GM18951 (cell line): ENCODE results near the gene EXD3.

Source experiments
- POLR2A ChIP-seq: IDR thresholded peaks from 4 replicates; pipeline ENCODE4 v1.6.1; 2011; ENCODE audit warnings: mild to moderate bottlenecking; ENCODE audit not compliant: insufficient read length, insufficient read depth; ENCODE audit errors: extremely low read depth
- in situ Hi-C: fragments of 300-500 bp; cut with MboI; formaldehyde crosslinking; loops from one replicate; pipeline ENCODE4 v1.12.0; 2022; ENCODE audit warnings: low sequenced_read_pairs, mixed read lengths, inconsistent platforms; ENCODE audit not compliant: unreplicated experiment

The EXD3 gene

GRCh38 chr9:137428841-137429545 is 6.0 kb upstream of the EXD3 start:
- TF ChIP-seq POLR2A = no peak
- in situ Hi-C loops = no loop called here

DNA sequence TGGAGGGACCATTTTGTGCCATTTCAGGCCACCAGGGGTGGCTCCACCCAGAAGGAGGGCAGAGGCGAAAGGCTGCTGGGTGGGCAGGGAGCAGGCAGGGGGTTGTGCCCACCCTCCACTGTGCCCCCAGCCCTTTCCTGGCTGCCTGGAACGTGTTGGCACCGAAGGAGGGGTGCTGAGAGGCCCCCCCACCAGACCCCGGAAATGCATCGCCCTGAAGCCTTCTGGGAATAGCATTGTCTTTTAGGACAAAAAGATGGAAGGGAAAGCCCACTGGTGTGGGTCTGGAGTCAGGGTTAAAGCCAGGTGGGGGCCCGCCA is 5.3 kb upstream of the EXD3 start:
- no peak for TF ChIP-seq POLR2A
- in situ Hi-C loops = no loop called here

DNA sequence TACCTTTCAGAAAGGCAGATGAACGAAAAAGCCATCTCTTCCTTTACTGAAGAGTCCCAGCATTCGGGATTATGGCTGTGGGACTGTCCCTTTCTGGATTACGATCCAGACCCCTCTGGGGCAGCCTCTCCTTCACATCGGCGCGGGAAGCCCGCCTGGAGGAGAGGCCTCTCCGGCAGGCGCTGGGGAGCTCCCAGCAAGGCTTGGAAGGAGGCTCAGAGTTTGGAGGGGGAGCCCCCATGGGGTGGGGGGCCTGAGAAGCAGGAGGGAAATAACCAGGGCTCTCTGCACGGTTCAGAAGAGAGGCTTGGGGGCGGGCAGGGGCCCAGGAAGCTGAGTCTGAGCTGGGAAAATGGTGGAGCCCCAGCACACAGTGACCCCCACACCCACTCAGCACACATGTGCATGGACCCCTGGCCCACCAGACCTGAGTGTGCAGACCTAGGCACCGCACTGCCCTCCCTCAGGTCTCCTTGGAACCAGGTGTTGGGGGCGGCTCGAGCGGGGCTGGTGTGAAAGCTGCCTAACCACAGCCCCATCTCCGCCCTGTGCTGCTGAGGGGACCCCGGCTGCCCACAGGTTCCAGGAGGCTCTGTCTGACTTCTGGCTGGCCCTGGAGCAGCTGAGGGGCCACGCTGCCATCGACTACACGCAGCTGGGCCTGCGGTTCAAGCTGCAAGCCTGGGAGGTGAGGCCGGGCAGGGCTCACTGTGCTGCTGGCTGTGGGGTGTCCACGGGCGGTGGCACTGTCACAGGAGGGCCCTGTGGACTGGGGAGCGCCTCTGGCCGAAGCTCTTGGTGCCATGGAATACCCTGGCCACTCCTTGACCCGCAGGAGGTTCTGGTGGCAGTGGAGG is 4.7 kb upstream of the EXD3 start:
- in situ Hi-C loops = no loop called here

GRCh38 chr9:137426018-137426681 is 3.2 kb upstream of the EXD3 start:
- TF ChIP-seq POLR2A = no peak
- in situ Hi-C loops = no loop called here

More for the DNA sequence above, 4.7 kb upstream of the EXD3 start:
- TF ChIP-seq POLR2A = no peak

DNA sequence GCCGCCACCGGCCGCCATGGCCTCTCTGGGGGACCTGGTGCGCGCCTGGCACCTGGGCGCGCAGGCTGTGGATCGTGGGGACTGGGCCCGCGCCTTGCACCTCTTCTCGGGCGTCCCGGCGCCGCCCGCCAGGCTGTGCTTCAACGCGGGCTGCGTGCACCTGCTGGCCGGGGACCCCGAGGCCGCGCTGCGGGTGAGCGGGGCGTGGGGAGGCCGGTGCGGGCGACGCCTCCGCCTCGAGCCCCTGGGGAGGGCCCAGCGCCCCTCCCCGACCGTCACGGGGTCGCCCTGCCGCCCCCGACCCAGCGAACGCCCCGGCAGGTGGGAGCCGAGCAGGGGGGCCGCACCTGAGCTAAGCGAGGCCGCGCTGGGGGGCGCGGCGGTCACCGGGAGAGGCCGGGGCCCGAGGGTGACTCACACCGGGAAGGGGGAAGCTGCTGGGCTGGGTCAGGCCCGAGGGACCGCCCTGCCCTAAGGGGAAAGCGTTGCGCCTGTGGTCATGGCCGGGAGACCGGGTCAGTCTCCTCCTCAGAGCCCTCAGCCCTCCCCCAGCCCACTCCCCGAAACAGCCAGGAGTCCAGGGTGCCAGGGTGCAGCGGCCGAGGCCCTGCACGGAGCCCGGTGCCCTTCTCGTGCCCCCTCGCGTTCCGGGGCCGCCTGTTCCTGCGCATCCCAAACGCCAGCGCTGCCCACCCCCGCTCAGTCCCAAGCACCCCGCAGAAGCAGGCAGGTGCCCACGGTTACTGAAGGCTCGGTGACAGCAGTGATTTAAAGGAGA is 741 bp upstream of the EXD3 start:
- TF ChIP-seq POLR2A = no peak
- in situ Hi-C loops = no loop called here

DNA sequence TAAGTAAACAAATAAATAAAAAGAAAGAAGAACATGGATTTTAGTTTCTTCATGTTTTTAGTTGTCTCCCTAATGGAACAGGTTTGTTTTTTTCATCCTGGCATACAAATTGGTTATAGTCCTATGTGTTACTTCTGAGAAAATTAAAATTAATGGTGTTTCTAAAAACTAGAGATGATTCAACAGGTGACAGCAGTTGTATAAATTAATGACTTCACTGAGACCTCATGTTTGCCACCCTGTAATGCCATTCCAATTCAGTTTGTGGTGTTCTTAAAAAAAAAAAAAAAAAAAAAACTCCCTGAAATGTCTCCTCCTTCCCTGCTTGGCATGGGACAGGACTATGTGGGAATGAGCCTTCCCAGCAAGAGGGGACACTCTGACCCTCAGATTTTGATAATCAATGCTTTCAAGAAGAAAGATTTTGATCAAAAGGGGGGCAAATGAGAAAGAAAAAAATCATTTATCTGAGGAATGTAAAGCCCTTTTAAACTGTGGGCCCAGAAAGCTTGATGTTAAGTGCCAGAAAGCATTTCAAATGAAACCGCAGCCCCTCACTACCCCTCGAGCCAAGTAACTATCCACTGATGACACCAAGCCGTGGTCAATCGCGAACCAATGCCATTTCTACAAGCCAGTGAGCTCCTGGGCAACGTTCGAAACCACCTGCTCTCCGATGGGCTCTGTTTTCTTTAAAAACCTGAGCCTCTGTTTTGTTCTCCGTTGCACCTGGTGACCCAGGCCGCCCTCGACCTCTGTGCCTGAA is 941 bp downstream of the EXD3 start:
- TF ChIP-seq POLR2A = no peak
- in situ Hi-C loops = no loop called here

GRCh38 chr9:137417161-137418021 is 5.6 kb downstream of the EXD3 start:
- in situ Hi-C loops = no loop called here
- peak; percentile 49 for TF ChIP-seq POLR2A

DNA sequence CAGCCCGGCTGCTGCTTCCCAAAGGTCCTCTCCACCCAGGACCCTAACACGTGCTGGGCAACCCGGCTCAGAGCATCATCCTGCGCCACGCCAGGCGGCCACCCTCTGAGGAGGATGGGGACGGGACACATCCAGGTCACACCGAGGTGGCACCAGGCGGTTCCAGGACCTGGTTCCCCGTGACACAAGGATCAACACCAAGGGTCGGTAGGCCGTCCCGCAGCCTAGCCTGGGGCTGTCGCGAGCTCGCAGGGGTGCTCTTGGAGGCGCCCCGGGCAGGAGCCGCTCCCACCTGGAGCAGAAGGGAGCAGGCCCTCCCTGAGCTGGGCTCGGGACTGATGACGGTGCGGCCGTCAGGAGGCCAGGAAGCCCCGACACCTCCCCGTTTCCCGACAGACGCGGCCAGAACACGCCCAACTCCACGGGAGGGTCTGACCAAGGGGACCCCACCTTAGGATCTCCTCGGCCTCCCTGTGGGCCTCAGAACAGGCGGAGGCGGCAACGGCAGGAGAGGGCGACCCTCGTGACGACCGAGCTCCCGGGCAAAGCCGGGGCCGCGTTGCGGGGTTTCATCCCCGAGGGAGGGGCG is 6.3 kb downstream of the EXD3 start:
- in situ Hi-C loops = no loop called here
- no peak for TF ChIP-seq POLR2A

DNA sequence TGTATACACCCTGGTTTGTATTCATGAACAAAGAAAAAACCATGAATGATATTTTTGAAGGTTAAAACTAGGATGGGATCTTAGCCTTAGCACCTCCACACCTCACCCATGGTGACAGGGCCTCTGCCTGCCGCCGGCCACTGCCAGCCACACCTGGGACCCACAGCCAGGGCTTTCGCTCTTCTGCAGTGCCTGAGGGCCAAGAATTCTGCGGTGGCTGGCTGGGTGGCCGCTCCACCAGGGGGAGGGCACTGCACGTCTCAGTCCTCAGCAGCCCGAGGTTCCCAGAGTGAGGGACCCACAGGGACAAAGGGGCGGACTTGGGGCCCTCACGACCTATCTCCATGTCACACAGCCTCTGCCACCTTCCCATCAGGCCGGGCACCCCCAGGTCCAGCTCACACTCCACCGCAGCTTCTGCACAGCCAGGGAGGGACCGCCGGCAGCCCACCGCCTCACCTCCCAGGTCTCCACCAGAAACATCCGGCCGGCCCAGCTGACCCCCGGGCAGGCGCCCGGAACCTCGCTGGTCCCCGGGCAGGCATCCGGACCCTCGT is 6.9 kb downstream of the EXD3 start:
- in situ Hi-C loops = no loop called here

DNA sequence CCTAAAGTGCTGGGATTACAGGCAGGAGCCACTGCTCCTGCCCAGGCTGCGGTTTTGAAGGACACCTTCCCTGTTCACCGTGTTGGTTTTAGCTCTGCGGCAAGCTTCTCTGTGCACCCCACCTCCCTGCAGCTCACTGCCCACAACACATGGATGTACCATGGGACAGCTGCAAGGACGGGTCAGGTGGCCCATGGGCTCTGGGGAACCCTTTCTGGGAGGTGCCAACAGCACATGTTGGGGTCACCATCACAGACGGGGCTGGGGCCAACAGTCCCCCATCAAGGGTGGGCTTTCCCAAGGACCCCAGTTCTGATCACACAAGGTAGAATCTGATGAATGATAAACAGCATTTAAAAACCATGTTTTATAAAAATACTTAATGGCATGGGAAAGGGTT is 7.5 kb downstream of the EXD3 start:
- in situ Hi-C loops = no loop called here
- no peak for TF ChIP-seq POLR2A

More for the DNA sequence above, 6.9 kb downstream of the EXD3 start:
- TF ChIP-seq POLR2A = no peak

- no peak for TF ChIP-seq POLR2A
- in situ Hi-C loops = no loop called here
Observed at GRCh38 chr9:137412431-137412830, 10.5 kb downstream of the EXD3 start.
